ENCODE measurements around the gene GABRB1. TPM values are rescaled to one million over a fixed set of nuclear protein-coding genes. Genes with fewer than 3 reads are reported as not detected.

Gene GABRB1
- total RNA-seq, 4 donors from 2014 or later: not detected

DNA sequence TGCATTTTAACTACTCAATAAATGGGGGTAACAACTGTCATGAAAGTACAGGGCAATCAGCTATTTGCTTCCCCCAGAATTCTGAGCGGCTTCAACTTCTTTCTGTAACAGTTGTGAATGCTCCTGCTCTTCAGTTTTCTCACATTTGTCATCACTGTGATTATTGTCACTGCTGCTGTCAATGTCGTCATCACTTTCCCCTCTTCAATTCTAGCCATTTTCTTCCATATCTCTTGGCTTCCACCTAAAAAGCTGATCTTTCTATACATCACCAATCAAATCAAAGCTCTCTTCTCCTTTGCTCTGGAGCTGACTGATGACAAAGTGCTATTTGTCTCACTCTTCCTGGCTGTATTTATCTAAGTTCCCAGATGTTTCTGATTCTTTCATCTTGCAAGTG is 306.5 kb downstream of the GABRB1 start:
- TF ChIP-seq EP300 (IDR thresholded peaks at IDR 0.05) (no peak), POLR2A (IDR thresholded peaks at IDR 0.05) (no peak), POLR2AphosphoS5 (IDR thresholded peaks at IDR 0.05) (no peak)
- TF ChIP-seq, protein P1, sequence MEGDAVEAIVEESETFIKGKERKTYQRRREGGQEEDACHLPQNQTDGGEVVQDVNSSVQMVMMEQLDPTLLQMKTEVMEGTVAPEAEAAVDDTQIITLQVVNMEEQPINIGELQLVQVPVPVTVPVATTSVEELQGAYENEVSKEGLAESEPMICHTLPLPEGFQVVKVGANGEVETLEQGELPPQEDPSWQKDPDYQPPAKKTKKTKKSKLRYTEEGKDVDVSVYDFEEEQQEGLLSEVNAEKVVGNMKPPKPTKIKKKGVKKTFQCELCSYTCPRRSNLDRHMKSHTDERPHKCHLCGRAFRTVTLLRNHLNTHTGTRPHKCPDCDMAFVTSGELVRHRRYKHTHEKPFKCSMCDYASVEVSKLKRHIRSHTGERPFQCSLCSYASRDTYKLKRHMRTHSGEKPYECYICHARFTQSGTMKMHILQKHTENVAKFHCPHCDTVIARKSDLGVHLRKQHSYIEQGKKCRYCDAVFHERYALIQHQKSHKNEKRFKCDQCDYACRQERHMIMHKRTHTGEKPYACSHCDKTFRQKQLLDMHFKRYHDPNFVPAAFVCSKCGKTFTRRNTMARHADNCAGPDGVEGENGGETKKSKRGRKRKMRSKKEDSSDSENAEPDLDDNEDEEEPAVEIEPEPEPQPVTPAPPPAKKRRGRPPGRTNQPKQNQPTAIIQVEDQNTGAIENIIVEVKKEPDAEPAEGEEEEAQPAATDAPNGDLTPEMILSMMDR (IDR thresholded peaks at IDR 0.05): no peak
- WGBS, 2 donors (ENCODE audit: low coverage in 1 of 2): 64 to 74% methylated on average over 2 of the region's 2 CpGs

DNA sequence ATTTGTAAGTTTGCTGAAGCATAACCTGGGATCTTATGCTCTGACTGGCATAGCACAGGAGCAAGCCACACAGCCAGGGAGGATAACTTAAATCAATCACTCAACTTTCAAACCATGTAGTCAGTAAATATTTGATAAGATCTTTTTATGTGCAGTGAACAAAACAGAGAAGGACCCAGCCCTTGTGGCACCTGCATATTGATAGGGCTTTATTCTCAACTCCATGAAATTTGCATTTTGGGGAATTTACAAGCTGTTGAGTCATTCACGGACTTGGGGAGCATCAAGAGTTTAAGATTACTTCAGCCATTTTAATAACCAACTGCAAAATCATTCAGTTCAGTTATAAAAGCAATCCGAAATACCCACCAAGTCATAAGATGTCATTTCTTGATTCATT is 309.5 kb downstream of the GABRB1 start:
- H3K9me3 ChIP-seq: no peaks in the 10 kb centered on the region
- 96 to 97% methylated on average over 2 of the region's 2 CpGs for WGBS, 2 donors (ENCODE audit: low coverage in 1 of 2)
- TF ChIP-seq POLR2A (IDR thresholded peaks at IDR 0.05) (no peak), EP300 (IDR thresholded peaks at IDR 0.05) (no peak)
- TF ChIP-seq, protein P1 (IDR thresholded peaks at IDR 0.05): no peak
- H3K4me1 ChIP-seq: no peaks in the 10 kb centered on the region
- H3K4me3 ChIP-seq: no peak overlapping the region
- no peak overlapping the region for H3K27ac ChIP-seq
- H3K27me3 ChIP-seq: no peaks in the 10 kb centered on the region
- H3K36me3 ChIP-seq: no peaks in the 10 kb centered on the region
- no peak for ATAC-seq

More for the DNA sequence above, 306.5 kb downstream of the GABRB1 start:
- no peaks in the 10 kb centered on the region for H3K27me3 ChIP-seq
- no peak overlapping the region for H3K27ac ChIP-seq
- no peaks in the 10 kb centered on the region for H3K9me3 ChIP-seq
- no peaks in the 10 kb centered on the region for H3K4me1 ChIP-seq
- H3K4me3 ChIP-seq: no peak overlapping the region
- H3K36me3 ChIP-seq: no peaks in the 10 kb centered on the region
- no peak for ATAC-seq

DNA sequence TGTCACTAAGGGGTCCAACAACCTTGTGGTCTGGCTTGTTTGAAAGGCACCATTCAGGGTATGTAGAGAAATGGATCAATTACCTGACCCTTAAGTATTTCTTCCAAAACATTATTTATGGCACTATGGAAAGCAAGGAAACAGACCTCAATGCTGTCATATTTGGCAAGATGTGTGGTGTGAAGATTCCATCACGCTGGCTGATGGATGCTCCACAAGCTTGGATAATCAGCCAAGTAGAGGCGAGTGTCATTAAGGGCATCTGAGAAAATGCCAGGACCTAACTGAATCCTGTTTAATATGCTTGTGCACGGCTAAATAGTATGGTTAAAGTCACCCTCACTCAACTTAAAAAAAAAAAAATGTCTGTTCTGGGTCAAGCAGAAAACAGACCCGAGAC is 311.4 kb downstream of the GABRB1 start:
- WGBS, 2 donors (ENCODE audit: low coverage in 1 of 2): 55 to 62% methylated on average over 2 to 4 of the region's 4 CpGs
- ATAC-seq: no peak
- TF ChIP-seq, protein P1 (IDR thresholded peaks at IDR 0.05): no peak
- TF ChIP-seq POLR2AphosphoS5 (IDR thresholded peaks at IDR 0.05): no peak
- TF ChIP-seq POLR2A (IDR thresholded peaks at IDR 0.05): no peak
- no peak for TF ChIP-seq EP300 (IDR thresholded peaks at IDR 0.05)
- Histone ChIP-seq H3K36me3 (no peaks in the 10 kb centered on the region), H3K9me3 (no peaks in the 10 kb centered on the region), H3K27me3 (no peaks in the 10 kb centered on the region), H3K27ac (no peak overlapping the region), H3K4me1 (no peaks in the 10 kb centered on the region), H3K4me3 (no peak overlapping the region)

DNA sequence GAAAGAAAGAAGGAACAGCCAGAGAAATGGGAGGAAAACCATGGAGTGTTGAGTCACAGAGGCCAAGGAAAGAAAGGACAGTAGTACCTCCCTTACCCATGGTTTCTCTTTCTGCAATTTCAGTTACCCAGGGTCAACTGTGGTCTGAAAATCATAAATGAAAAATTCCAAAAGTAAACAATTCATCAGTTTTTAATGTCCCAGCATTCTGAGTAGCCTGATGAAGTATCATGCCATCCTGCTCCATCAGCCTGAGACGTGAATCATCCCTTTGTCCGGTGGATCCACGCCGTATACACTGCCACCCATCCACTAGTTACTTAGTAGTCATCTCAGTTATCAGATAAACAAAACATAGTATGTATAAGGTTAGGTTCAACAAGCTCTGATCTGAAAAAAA is 318.0 kb downstream of the GABRB1 start:
- Histone ChIP-seq H3K27me3 (no peaks in the 10 kb centered on the region), H3K9me3 (no peaks in the 10 kb centered on the region), H3K27ac (no peak overlapping the region), H3K36me3 (no peaks in the 10 kb centered on the region), H3K4me1 (no peaks in the 10 kb centered on the region), H3K4me3 (no peak overlapping the region)
- no peak for TF ChIP-seq POLR2A (IDR thresholded peaks at IDR 0.05)
- TF ChIP-seq POLR2AphosphoS5 (IDR thresholded peaks at IDR 0.05): no peak
- TF ChIP-seq, protein P1 (IDR thresholded peaks at IDR 0.05): no peak
- no peak for TF ChIP-seq EP300 (IDR thresholded peaks at IDR 0.05)
- no peak for ATAC-seq
- 75 to 94% methylated on average over 4 of the region's 4 CpGs for WGBS, 2 donors (ENCODE audit: low coverage in 1 of 2)

DNA sequence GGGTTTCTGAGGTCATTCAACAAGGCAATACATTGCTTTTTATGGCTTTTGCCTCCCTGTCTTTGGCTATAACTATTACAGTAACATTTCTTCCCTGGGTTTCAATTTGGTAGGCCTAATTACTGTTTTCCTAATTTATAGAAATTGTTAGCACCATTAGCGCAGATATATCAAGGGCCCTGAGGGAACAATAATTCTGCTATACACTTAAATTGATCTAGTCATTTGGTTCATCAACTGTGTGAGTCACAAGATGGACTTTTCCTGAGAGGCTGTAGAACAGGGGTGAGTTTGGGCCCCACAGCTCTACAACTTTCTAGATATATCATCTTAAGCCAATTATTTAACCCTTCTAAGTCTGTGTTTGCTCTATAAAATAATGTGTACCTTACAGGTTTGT is 324.2 kb downstream of the GABRB1 start:
- 70 to 80% methylated on average over 1 of the region's 1 CpG for WGBS, 2 donors (ENCODE audit: low coverage in 1 of 2)
- H3K27ac ChIP-seq: no peak overlapping the region
- H3K27me3 ChIP-seq: no peaks in the 10 kb centered on the region
- TF ChIP-seq, protein P1 (IDR thresholded peaks at IDR 0.05): no peak
- no peak for TF ChIP-seq EP300 (IDR thresholded peaks at IDR 0.05)
- no peak for TF ChIP-seq POLR2A (IDR thresholded peaks at IDR 0.05)
- no peak for TF ChIP-seq POLR2AphosphoS5 (IDR thresholded peaks at IDR 0.05)
- no peaks in the 10 kb centered on the region for H3K4me1 ChIP-seq
- no peak overlapping the region for H3K4me3 ChIP-seq
- H3K9me3 ChIP-seq: no peaks in the 10 kb centered on the region
- no peak for ATAC-seq
- no peaks in the 10 kb centered on the region for H3K36me3 ChIP-seq
